Measurements from ENCODE around the gene ATXN7L1. TPM values are rescaled to one million over a fixed set of nuclear protein-coding genes. Genes with fewer than 3 reads are reported as not detected.

Gene ATXN7L1
- total RNA-seq, 1 donor: 17.3 TPM

- no peak for TF ChIP-seq CTCF (IDR thresholded peaks at IDR 0.05; ENCODE audit: insufficient read depth, low read depth, low read length)
- H3K4me3 ChIP-seq (ENCODE audit: low read depth, low read length): peak overlapping the region; percentile 4
- DNase-seq (ENCODE audit: low read depth): peak; percentile 82
Measured at GRCh38 chr7:105829681-105830322, 46.6 kb downstream of the ATXN7L1 start.

- DNase-seq (ENCODE audit: low read depth): no peak
- TF ChIP-seq CTCF (IDR thresholded peaks at IDR 0.05; ENCODE audit: insufficient read depth, low read depth, low read length): no peak
- no peak overlapping the region for H3K4me3 ChIP-seq (ENCODE audit: low read depth, low read length)
Measured at GRCh38 chr7:105828141-105828540, 48.3 kb downstream of the ATXN7L1 start.

- no peak for DNase-seq (ENCODE audit: low read depth)
- no peak for TF ChIP-seq CTCF (IDR thresholded peaks at IDR 0.05; ENCODE audit: insufficient read depth, low read depth, low read length)
- no peak overlapping the region for H3K4me3 ChIP-seq (ENCODE audit: low read depth, low read length)
Measured at GRCh38 chr7:105827151-105827875, 49.1 kb downstream of the ATXN7L1 start.

- peak; percentile 75 for DNase-seq (ENCODE audit: low read depth)
- TF ChIP-seq CTCF (IDR thresholded peaks at IDR 0.05; ENCODE audit: insufficient read depth, low read depth, low read length): no peak
- no peak overlapping the region for H3K4me3 ChIP-seq (ENCODE audit: low read depth, low read length)
Measured at GRCh38 chr7:105826143-105826542, 50.3 kb downstream of the ATXN7L1 start.

- no peak for TF ChIP-seq CTCF (IDR thresholded peaks at IDR 0.05; ENCODE audit: insufficient read depth, low read depth, low read length)
- H3K4me3 ChIP-seq (ENCODE audit: low read depth, low read length): no peak overlapping the region
- no peak for DNase-seq (ENCODE audit: low read depth)
Measured at GRCh38 chr7:105825371-105825770, 51.0 kb downstream of the ATXN7L1 start.

- no peak for TF ChIP-seq CTCF (IDR thresholded peaks at IDR 0.05; ENCODE audit: insufficient read depth, low read depth, low read length)
- H3K4me3 ChIP-seq (ENCODE audit: low read depth, low read length): no peak overlapping the region
- DNase-seq (ENCODE audit: low read depth): no peak
Measured at GRCh38 chr7:105822806-105823205, 53.6 kb downstream of the ATXN7L1 start.

Data from fibroblast of villous mesenchyme (primary cell).